ENCODE measurements around the gene COL18A1.

Gene COL18A1

DNA sequence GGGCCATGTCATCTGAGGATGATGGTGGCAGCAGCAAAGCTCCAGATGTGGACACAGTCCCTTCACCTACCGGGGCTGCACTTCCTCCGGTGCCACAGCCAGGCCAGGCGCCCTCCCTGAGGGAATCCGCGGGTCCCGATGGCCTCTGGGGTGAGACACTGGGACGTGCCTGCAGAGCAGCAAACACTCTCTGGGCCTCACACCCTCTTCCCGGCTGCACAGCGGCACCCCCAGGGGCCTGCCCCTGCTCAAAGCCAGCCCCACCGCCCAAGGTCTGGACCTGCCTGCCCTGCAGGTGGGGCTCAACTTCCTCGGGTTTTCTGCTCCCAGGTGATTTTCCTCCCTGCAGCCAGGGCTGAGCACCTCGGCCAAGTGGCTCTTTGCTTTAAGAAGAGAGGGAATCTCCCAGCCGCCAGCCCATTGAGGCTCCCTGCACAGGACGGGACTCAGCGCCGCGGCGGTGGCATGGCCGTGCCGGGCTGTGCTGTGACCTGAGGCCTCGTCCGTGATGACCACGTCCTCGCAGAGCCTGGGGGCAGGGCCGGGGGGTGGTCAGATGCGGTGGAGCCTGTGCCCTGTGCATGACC is 21.3 kb upstream of the COL18A1 start:
- no peak for DNase-seq

DNA sequence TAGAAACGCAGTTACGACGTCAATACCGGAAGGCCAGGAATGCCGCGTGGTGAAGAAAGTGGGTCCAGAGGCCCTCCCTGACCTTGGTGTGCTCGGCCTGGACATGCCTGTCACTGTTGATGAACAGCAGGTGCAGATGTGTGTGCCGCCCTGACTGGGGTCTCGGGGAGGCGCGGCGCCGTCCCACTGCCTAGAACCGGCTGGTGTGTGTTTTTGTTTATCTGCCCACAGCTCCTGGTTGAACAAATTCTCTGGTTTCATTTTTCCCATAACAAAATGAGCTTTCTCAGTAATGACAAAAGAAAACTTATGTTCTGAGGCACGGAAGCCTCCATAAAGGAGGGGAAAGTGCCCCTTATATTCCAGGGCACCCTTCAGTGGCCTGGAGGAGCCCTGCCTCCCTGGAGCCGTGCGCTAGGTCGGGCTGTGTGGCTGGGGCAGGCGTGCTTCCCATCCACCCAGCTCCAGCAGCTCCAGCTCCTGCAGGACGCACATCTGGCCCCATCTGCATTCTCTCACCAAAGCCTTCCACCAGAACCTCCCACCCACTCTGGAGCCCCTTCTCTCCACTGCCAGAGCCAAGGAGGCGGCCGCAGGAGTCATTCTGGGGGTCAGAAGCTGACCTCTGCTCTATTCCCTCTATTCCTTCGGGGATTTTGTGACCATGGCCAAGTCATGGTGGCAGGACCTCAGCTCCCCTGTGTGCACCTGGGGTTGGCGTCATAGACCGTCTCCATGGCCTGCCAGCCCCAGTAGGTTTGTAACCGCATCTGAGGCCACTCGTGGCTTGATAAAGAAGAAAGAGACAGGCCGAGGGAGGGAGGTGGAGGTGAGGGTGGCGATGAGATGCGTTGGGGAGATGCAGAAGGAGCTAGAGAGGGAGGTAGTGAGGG is 20.1 kb upstream of the COL18A1 start:
- DNase-seq, result no peak

DNA sequence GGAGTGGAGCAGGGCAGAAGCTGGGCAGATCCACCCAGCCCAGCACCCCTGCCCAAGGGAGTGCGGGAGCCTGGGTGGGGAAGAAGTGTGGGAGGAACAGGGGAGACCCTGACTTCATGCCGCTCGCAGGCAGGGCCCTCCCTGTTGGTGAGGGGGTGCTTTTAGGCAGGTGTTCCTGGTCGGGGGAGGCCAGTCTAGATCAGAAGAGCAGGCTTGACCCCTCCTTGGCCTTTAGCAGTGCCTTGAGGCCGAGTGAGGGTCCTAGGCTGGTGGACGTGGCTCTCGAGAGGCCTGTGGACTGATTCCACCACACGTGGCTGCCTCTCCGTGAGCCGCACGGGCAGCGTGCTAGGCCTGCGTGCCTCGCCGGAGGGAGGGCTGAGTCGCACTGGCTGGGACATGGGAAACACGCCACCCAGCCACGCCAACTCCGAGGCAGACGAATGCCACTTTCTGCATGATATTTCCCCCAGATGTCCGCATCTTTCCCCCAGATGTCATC is 19.4 kb upstream of the COL18A1 start:
- DNase-seq, result no peak

DNA sequence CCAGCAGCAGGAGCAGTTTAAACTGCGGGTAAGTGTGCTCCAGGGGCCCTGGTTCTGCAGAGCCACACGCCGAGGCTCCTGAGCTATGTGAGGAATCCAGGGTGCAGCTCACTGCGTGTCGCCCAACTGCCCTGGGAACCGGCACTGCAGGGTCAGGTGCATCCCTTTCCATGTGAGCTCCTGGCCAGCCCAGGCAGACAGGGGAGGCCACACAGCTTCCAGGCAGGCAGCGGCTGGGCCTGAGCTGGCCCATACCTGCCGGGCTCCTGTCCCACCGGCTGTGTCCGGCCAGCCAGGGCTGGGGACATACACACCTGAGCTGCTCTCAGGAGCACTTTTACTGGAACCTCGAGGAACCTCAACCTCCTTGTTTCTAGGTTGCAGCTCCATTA is 18.6 kb upstream of the COL18A1 start:
- no peak for DNase-seq

DNA sequence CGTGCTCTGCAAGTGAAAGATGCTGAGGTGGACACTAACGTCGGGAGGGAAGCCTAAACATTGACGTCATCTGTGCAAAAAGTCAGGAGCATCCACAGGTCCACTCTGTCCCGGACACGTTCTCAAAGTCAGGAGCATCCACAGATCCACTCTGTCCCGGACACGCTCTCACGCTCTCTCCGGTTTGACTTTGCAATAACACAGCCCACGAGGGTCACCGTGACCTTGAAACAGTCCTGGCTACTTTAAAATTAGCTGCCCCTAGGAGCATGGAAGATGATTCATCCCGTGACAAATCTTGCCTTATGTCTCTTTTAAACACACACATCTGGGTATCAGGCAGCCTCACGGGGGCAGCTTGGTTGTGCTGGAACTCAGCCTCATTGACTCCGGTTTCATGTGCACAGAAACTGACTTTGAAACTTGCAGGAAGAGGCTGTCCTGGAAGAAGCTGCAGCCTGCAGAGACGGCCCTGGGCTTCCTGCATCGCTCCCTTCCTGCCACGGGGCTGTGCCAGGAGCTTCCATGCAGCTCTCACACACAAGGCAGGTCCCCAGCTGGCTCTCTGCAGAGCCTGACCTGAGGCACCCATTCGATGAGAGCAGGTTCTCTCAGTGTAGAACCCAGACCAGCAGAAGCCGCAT is 18.1 kb upstream of the COL18A1 start:
- DNase-seq, result no peak

DNA sequence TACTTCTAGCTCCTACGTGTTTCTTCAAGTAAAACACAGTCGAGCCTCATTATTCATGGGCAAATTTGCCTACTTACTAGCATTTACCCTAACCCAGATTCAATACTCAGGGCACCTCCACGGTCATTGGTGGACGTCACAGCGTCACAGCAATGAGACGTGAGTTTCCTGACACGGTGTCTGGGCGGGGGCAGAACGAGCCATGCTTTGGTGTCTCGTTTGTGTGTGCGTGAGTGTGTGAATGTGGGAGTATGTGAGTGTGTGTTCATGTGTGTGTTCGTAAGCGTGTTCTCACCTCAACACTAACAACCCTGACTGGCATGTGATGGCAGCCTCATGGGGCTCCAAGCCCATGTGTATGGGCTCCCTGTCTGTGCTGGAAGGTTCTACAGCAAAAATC is 17.5 kb upstream of the COL18A1 start:
- no peak for DNase-seq

DNA sequence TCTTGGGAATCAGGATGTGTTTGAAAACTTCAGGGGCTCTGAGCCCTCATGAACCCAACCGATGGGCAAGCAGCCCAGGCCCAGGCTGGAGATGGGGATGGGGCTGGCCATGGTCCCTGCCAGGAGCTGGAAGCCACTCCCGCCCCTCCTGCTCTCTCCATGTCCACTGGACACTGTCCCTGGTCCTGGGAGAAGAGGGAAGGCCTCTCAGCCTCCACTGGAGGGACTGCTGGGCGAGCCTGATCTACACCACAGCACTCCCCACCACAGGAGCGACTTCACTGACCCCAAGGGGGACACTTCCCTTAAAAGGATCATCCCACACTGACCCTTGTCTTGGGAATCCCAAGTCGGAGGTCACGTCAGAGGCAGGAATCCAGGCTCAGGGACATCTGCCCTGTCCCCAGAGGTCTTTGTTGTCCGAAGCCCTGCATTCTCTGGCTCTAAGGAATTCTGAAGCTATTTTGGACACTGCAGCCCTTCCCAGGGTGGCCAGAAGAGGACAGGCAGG is 16.9 kb upstream of the COL18A1 start:
- DNase-seq, result no peak

DNA sequence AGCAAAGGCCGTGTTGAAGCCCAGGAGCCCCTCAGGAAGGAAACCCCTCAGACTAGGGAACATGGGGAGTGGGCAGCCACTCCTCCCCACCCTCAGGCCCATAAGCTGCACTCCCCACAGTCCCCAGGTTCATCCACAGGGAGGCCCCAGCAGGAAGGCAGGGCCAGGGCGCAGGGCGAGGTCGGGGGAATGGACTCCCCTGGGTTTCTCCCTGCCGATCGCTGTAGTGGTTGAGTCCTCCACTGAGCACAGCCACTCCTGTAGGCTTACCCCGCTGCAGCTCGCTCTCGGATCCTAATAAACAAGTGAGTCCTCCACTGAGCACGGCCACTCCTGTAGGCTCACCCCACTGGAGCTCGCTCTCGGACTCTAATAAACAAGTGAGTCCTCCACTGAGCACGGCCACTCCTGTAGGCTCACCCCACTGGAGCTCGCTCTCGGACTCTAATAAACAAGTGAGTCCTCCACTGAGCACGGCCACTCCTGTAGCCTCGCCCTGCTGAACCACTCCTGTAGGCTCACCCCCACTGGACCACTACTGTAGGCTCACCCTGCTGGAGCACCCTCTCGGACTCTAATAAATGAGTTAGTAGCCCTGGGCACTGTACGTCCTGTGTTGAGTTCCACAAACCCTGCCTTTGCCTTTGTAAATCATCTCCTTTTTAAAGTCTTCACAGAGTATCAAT is 16.2 kb upstream of the COL18A1 start:
- DNase-seq, result no peak

DNA sequence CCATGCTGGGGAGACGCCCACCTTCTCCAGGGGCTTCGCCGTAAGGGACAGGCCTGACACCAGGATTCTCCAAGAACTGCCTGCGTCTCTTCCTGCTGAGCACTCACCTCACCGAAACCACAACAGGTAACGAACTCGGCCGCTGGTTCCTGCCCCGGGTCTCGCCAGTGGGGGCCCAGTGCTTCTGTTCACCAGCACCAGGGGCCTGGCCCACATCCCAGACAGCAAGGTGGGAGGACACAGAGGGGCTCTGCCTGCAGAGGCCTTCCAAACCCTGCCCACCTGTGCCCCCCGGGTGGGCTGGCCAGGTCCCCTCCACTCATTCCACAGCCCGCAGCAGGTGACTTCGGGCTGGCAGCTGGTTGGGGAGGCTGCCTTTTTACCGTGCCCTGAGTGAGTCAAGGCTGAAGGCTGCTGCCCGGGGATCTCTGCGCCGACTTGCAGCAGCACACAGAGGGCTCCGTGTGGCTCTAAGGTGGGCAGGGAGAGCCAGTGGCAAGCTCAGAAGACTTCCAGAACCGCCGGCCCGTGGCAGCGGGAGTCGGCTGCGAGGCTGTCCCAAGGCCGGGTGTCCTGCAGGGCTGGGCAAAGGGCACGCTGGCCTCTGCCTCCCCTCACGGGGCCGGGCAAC is 14.7 kb upstream of the COL18A1 start:
- DNase-seq, result no peak

DNA sequence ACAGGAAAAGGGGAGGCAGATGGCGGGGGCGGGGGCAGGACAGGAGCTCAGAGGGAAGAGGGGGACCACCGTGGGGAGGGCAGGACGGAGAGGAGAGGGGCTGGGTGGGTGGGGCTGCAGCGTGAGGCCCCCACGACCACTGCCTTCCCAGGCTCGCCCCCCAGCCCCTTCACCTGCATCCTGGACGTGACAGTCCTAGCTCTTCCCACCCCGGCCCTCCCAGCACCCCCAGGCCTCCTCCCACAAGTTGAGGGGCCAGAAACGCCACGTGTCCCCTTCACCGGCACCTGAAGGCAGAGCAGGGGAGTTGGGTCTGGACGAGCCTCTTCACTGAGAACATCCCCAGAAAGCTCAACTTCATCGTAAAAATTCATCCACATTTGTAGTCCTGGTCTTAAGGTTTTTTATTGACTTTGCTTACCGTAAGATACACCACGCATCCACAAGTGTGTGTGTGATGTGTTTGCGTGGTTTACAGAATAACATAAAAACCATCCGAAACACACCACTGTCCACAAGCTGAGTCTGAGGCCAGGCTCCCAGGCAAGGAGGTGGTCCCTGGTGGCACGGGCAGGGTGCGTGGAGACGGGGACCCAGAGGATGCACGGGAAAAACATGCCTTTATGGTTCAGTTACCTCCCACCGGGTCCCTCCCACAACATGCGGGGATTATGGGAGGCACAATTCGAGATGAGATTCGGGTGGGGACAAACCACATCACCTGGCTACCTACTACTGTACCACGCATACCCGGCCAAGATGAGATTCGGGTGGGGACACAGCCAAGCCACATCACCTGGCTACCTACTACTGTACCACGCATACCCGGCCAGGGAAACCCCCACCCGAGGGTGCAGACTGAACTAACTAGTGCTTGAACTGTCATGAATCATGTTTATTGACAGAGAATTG is 13.9 kb upstream of the COL18A1 start:
- DNase-seq, result no peak

DNA sequence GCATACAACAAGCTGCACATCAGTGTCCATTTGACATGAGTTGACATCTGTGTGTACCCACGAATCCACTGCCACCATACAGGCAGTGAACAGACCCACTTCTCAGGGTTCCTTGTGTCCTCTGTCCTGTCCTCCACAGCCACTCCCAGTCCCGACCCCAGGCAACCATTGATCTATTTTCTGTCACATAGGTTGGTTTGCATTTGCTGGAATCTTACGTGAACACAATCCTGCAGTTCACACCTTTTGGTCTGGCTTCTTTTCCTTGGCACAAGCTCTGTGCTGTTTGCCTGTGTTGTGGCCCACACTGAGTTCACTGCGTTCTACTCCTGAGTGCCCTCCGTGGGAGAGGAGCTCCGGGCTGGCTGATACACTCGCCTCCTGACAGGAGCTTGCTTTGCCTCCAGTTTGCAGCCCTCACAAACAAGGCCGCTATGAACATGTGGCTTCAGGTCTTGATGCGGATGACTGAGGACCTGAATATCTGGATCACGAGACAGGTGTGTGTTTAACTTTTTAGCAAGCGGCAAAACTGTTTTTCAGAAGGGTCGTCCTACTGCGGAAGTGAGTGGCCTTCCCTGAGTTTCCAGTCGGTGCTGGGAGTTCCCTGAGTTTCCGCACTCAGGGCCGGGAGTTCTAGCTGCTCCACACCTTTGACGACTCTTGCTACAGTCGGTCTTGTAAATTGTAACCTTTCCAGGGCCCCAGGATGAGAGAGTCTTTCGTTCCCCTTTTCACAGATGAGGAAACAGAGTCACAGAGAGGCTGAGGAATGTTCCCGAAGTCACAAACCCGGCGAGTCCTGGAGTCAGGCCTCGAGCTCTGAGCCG is 13.0 kb upstream of the COL18A1 start:
- DNase-seq, result no peak

DNA sequence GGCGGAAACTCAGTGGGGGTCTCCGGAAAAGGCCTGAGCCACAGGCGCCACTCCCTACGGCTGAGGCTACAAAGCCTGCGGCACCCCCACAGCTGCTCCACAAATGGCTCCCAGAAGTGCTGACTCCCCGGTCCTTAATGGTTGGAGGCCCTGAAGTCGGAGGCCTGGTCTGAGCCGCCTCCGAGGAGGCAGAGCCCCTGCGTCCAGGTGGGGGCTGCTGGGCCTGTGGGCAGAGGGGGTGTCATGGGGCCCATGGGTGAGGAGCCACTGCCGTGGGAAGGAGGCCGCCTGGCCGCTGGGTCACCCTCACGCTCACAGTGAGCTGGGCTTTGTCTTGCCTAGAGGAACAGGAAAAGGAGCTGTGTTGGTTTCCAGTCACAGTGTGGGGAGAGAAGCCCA is 12.4 kb upstream of the COL18A1 start:
- no peak for DNase-seq

DNA sequence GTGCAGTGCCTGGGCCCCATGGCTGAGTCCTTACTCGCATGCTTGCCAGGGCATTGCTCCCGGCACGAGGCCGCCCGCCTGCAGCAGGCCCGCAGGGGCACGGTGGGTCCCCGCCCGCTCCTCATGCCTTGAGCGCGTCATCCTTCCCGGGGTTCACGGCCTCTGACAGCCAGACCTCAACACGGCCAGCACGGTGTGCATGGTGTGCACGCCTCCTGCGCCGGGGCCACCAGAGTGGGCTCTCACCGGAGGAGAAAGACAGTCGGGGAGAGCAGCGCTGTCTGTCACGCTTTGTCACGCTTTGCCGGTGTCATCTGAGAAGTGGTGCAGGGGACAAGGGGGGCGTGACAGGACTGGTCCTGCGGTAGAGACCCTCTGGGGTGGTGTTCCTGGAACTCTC is 11.9 kb upstream of the COL18A1 start:
- DNase-seq, result no peak

DNA sequence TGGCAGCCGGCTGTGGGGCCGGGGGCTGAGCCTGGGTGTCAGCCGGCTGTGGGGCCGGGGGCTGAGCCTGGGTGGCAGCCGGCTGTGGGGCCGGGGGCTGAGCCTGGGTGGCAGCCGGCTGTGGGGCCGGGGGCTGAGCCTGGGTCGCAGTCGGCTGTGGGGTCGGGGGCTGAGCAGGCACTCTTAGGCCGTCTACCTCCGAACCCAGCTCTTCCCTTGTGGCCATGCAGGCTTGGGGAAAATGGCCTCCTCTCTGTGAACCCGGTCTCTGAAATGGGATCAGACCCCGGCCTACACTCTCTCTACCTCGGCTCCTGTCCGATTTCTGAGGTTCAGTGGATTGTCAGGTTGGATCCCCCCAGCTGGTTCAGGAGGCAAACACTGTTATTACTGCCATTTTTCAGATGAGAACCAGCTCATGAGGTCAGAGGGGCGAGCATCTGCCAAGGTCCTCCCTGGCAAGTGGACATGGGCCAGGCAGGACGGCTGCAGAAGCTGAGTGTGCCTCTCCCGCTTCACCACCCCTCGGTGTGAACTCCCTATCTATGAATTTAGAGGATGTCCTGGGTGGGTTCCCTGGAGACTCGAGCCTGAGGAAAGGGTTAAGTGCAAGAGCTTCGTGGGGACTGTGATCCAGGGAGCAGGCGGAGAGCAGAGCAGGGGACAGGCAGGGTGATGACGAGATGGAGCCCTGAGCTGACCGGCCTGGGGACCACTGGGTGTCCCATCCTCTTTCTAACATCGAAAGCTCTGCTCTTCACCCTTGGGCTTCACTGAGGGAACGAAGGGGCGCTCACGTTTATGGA is 10.9 kb upstream of the COL18A1 start:
- no peak for DNase-seq

DNA sequence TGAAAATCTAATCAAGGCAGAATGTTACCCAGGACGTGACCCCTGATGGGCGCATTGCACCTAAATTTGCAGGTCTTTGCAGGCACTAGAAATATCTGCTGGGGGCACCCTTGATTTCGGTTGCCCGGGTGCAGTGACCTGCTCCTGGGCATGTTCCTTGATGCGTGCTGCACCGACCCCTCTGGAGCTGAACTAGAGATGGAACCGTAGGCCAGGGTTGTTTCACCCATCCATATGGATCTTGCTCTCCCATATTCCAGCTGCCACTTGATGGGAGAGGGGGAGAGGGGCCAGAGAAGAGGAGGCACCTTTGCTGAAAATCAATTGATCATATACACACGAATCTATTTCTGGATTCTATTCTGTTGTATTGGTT is 8.4 kb upstream of the COL18A1 start:
- DNase-seq, result no peak

DNA sequence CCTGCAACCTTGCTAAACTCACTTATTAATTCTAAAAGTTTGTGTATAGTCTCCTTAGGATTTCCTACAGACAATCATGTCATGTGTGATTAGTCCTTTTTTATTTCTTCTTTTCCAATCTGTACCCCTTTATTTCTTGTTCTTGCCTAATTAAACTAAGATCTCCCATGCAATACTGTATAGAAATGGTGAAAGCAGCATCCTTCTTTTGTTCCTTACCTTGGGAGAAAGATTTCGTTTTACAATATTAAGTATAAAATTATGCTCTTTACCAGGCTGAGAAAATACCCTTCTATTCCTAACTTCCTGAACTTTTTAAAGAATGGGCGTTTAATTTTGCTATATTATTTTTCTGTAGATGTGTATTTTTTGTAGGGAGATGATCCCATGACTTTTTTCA is 7.6 kb upstream of the COL18A1 start:
- DNase-seq, result no peak

DNA sequence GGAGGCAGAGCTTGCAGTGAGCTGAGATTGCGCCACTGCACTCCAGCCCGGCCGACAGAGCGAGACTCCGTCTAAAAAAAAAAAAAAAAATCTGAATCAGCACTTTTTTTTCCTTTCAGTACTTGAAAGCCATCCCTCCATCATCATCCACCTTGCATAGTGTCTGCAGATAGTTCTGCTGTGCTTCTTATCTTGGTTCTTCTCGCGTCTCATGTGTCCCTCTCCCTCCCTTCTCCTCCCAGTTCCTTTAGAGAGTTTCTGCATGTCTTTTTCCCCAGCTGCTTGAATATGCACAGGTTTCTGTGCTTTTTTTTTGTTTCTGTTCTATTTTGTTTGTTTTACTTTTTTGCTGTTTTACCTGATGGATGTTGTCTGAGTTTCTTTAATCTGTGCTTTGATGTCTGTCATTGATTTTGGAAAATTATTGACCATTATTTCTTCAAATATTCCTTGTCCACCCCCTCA is 3.9 kb upstream of the COL18A1 start:
- no peak for DNase-seq

DNA sequence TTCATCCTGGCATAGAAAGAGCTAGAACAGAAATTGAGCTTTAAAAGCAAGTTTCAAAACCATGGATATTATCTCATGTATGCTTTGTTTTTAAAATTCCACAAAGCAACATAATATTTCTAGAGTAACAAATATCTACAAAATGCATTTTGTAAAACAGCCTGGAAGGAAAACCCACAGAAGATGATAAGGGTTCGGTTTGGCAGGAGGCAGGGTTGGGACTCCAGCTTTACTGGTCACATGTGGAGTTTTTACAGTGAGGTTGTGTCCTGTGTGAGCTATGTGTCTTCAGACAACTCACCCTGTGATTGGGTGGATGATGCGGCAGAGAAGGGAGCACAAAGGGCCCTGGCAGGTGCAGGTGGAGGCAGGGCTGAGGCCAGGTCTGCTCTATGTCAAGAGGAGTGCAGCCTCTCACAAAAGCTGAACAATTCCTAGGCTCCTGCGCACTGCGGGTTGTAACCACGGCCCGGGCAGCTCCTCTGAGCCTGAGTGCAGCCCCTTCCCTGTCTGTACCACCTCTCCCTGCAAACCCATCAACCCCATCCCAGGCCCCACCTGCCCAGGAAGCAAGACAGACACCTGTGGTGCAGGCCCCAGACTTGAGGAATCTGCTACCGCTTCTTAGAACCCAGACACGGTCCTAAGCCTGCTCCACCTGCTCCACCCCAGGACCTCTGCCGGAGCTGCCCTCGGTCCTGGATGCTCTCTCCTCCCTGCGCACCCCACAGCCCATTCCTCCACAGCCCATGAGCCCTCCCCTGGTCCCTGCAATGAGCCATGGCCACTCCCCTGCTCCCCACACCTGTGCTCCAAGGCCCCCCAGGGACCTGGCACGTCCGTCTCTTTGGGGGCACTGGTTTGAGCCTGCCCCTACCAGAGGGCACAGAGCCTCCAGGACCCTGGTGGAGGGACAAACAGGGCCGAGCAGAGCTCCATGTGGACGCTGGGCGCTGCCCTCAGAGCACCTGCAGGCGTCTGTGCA is 2.8 kb upstream of the COL18A1 start:
- DNase-seq, result no peak
